DMS53 (cell line): ENCODE data around the gene APOO.

ENCODE experiments used
- DNase-seq: peaks from one replicate; lab custom pipeline; 2025; lab: John Stamatoyannopoulos, UW

APOO gene

GRCh38 chrX:23819385-23820234 is 88.1 kb downstream of the APOO start:
- peak; percentile 44 for DNase-seq

- DNase-seq, result no peak
Measured at GRCh38 chrX:23817979-23818336, 89.8 kb downstream of the APOO start.

- DNase-seq, result no peak
Measured at GRCh38 chrX:23816179-23816578, 91.6 kb downstream of the APOO start.

- no peak for DNase-seq
Measured at GRCh38 chrX:23815376-23815775, 92.4 kb downstream of the APOO start.

GRCh38 chrX:23813808-23814207 is 93.9 kb downstream of the APOO start:
- no peak for DNase-seq

GRCh38 chrX:23811656-23812055 is 96.1 kb downstream of the APOO start:
- no peak for DNase-seq

GRCh38 chrX:23811108-23811651 is 96.6 kb downstream of the APOO start:
- no peak for DNase-seq

GRCh38 chrX:23810279-23810678 is 97.5 kb downstream of the APOO start:
- DNase-seq, result no peak

- DNase-seq, result no peak
Measured at GRCh38 chrX:23805389-23805788, 102.3 kb downstream of the APOO start.

- DNase-seq, result no peak
Measured at GRCh38 chrX:23804578-23804977, 103.2 kb downstream of the APOO start.

GRCh38 chrX:23803931-23804381 is 103.8 kb downstream of the APOO start:
- DNase-seq, result peak; percentile 64

- DNase-seq, result no peak
Measured at GRCh38 chrX:23802431-23802830, 105.3 kb downstream of the APOO start.

GRCh38 chrX:23799469-23800065 is 108.2 kb downstream of the APOO start:
- no peak for DNase-seq

- DNase-seq, result peak; percentile 87
Measured at GRCh38 chrX:23797371-23798128, 110.2 kb downstream of the APOO start.

- DNase-seq, result no peak
Measured at GRCh38 chrX:23795221-23795620, 112.5 kb downstream of the APOO start.

GRCh38 chrX:23792861-23793553 is 114.7 kb downstream of the APOO start:
- peak; percentile 78 for DNase-seq

- peak; percentile 67 for DNase-seq
Measured at GRCh38 chrX:23790155-23790497, 117.6 kb downstream of the APOO start.

- no peak for DNase-seq
Measured at GRCh38 chrX:23789386-23790154, 118.2 kb downstream of the APOO start.

GRCh38 chrX:23788946-23789345 is 118.8 kb downstream of the APOO start:
- DNase-seq, result no peak

GRCh38 chrX:23788521-23788920 is 119.2 kb downstream of the APOO start:
- peak; percentile 34 for DNase-seq

GRCh38 chrX:23787745-23788118 is 120.0 kb downstream of the APOO start:
- DNase-seq, result no peak
